Activated CD8-positive, alpha-beta memory T cell treated with anti-CD3 and anti-CD28 coated beads for 36 hours (primary cell): ENCODE measurements around the gene DYNC2LI1. TPM values are rescaled to one million over a fixed set of nuclear protein-coding genes. Genes with fewer than 3 reads are reported as not detected.

Experiments used
- CTCF ChIA-PET: fragments of 350-600 bp; sonication (Branson Sonifier 250); formaldehyde crosslinking; loops from one replicate; lab custom pipeline; 2021; ENCODE audit warnings: antibody characterized with exemption; lab: Charles Lee
- POLR2A ChIA-PET: fragments of 350-600 bp; sonication (Branson Sonifier 250); formaldehyde crosslinking; loops from one replicate; lab custom pipeline; 2021; ENCODE audit warnings: antibody characterized with exemption; lab: Charles Lee
- total RNA-seq, 2 experiments: library from RNA; stranded (reverse); gene quantifications; one replicate each; pipeline ENCODE4 v1.2.3, GENCODE V29; 2021

The DYNC2LI1 gene
- total RNA-seq, 2 experiments from 2014 or later: 11.8 to 13.1 TPM

- ChIA-PET CTCF (no interaction called here), POLR2A (no interaction called here)
Measured at GRCh38 chr2:43803113-43803512, 29.3 kb downstream of the DYNC2LI1 start.

GRCh38 chr2:43806719-43807031, 32.8 kb downstream of the DYNC2LI1 start:
- CTCF ChIA-PET: no interaction called here
- POLR2A ChIA-PET: no interaction called here

- CTCF ChIA-PET: no interaction called here
- POLR2A ChIA-PET: no interaction called here
Measured at GRCh38 chr2:43810452-43810851, 36.6 kb downstream of the DYNC2LI1 start.

DNA sequence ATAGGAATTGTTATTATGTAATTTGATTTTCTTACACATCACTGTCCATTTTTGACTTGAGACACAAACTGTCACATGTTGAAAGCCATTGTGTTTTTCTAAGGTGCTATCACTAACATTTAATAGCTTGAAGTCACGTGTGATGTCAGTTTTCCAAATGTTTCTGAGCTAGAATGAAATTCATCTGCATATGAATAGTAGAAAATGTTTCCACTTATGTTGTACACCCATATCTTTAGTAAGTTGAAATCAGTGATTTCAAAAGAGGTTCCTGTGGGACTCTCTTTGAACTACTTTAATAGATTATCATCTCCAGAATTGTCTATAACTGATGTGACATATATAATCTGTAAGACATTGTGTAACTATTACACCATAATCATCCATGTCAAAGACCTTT, 37.0 kb downstream of the DYNC2LI1 start:
- POLR2A ChIA-PET: no interaction called here
- CTCF ChIA-PET: no interaction called here

- POLR2A ChIA-PET: no interaction called here
- CTCF ChIA-PET: no interaction called here
Measured at GRCh38 chr2:43812006-43812405, 38.2 kb downstream of the DYNC2LI1 start.

DNA sequence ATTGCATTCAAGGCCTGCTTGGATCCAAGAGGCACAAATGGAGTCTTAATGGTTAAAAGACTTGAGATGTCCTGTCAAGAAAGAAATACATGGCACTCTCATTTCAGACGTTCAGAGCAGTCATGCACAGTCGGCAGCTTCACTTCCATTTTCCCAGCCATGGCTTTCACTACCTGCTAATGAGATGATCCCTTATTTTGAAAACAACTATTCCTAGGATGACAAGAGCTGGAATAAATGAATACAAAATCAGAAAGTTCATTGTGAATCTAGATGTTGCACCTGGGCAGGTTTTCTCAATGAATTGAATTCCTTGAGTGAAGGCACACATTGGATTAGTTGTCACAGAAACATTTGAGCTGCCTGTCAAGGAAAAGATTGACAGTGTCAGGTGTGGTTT, 39.1 kb downstream of the DYNC2LI1 start:
- POLR2A ChIA-PET: no interaction called here
- CTCF ChIA-PET: no interaction called here

DNA sequence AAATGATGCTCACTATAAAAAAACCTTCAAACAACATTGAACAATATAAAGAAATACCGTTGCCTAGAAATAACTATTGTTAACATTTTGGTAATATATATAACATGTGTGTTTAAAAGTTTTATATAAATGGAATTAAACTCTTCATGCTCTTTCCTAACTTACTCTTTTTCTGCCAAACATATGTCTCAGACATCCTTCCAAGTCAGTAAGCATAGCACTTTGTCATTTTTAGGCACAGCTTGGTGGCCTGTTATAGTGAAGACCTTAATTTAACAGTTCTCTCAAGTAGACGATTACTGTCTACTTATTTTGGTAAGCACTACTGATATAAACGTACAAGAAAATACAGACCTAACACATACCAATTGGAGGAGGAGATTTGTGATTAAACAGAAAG, 40.9 kb downstream of the DYNC2LI1 start:
- ChIA-PET POLR2A (no interaction called here), CTCF (no interaction called here)

GRCh38 chr2:43818761-43819160, 44.9 kb downstream of the DYNC2LI1 start:
- POLR2A ChIA-PET: no interaction called here
- CTCF ChIA-PET: no interaction called here

GRCh38 chr2:43819491-43820163, 45.8 kb downstream of the DYNC2LI1 start:
- CTCF ChIA-PET: no interaction called here
- POLR2A ChIA-PET: no interaction called here

GRCh38 chr2:43822839-43823238, 49.0 kb downstream of the DYNC2LI1 start:
- CTCF ChIA-PET: no interaction called here
- POLR2A ChIA-PET: no interaction called here

DNA sequence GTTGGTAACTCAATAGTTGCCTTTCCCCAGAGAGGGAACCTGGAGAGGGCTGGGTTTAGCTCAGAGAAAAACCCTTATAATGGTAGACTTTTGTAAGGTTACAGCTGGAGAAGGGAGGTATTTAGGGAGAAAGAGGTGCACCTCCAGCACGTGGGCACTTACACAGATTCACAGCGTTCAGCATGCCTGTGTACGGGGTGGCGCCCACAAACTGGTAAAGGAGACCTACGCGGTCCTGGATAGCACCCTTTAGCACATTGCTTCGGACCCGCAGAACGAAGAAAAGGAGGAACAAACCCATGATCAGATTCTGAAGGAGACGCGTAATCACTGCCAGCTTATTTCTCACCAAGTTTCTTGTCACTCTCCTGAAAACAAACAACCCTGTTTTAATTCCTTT, 49.9 kb downstream of the DYNC2LI1 start:
- CTCF ChIA-PET: no interaction called here
- POLR2A ChIA-PET: no interaction called here

DNA sequence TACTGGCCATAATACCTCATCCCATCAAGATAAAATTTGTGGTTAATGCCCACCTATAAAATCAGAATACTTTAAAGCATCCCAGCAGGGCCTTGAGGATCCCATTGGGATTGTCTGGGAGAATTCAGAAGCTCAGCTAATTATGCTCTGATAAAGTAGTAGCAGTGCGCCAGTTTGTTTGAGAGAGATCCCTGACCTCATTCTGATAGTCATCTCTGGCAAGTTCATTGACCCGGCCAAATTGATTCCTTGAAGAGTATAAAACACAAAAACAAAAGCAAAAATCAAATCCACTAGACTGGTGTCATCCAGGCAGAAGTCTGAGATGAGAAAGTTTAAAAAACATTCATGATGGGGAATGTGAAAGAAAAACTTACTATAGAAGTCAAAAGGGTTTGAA, 50.7 kb downstream of the DYNC2LI1 start:
- CTCF ChIA-PET: no interaction called here
- POLR2A ChIA-PET: no interaction called here

- CTCF ChIA-PET: interaction anchor here (0.6 kb wide), 1 partner anchor 585 kb away, joined by 4 read pairs; no protein-coding TSS in a partner anchor
- POLR2A ChIA-PET: no interaction called here
Measured at GRCh38 chr2:43824951-43825493, 51.2 kb downstream of the DYNC2LI1 start.

DNA sequence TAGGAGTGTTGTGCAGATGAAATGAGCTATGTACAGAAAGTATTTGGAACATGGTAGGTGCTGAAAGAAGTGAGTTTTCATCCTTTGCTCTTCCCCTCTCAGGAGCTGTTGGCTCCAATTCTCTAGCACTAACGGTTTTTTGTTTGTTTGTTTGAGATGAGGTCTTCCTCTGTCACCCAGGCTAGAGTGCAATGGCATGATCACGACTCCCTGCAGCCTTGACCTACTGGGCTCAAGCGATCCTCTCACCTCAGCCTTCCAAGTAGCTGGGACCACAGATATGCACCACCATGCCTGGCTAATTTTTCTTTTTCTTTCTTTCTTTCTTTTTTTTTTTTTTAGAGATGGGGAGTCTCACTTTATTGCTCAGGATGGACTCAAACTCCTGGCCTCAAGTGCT, 52.0 kb downstream of the DYNC2LI1 start:
- POLR2A ChIA-PET: no interaction called here
- CTCF ChIA-PET: interaction anchor here (0.5 kb wide), 1 partner anchor 199 kb away, joined by 4 read pairs; no protein-coding TSS in a partner anchor

DNA sequence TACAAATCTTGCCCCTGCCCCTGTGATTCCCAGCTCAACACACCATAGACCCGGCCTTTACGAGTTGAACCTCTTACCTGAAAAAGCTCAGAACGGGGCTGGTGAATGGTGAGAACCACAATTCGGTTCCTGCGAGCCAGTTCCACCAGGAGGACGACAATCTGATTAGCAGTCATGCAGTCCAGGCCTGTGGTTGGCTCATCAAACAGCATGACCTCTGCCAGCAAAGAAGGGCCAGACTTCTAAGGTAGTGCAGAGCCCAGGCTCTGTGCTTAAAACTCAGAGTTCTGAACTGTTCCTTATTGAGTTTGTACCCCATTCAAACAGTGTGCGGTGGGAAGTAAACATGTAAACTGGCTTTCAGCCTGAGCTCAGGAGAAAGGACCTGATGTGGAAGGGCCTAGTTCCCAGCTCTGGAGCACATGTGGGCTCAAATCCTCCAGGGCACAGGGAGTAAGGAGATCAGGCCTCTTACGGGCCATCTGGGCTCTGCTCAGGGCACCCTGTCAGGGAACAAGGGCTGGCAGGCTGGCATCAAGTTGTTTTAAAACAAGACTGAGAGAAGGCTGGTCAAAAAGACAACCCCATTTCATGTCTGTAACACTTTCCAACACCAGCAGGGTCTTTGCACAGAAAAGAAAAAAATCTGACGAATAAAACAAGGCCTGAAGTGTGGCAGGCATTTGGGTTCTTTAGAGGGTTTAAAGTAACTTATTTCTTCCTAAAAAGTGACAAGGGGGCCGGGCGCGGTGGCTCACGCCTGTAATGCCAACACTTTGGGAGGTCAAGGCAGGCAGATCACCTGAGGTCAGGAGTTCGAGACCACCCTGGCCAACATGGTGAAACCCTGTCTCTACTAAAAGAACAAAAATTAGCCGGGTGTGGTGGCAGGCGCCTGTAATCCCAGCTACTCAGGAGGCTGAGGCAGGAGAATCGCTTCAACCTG, 52.7 kb downstream of the DYNC2LI1 start:
- ChIA-PET POLR2A (no interaction called here), CTCF (interaction anchor here (0.5 kb wide), 1 partner anchor 200 kb away, joined by 4 read pairs; no protein-coding TSS in a partner anchor)

DNA sequence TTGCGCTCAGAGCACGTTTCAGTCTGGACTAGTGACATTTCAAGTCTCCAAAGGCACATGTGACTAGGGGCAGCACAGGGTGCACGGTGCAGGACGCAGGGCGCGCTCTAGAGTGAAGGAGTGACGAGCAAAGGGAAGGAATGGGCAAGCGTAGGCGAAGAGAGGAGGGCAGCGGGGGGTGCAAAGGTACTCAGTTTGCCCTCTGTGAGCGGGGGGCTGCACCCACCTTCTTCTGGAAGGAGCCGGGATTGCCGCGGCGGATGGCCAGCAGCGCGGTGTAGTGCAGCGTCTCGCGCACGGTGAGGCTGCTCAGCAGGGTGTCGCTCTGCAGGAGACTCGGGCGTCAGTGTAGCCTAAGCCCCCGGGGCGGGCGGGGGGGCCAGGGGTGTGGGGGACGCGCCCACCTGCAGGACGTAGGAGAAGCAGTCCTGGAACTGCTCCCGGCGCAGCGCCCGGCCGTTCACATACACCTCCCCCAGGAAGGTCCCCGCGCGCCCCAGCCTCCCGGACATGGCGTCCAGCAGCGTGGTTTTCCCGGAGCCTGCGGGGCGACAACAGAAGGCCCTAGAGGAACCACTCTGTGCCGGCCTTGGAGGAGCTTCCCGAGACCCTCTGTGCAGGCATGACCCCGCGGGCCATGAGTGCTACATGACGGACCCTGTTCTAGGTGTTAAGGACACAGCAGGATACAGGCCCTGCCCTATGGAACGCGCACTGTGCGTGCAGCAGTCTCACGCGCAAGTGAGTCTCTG, 57.9 kb downstream of the DYNC2LI1 start:
- POLR2A ChIA-PET: no interaction called here
- CTCF ChIA-PET: no interaction called here

- ChIA-PET CTCF (no interaction called here), POLR2A (no interaction called here)
Measured at GRCh38 chr2:43832457-43832856, 58.6 kb downstream of the DYNC2LI1 start.

DNA sequence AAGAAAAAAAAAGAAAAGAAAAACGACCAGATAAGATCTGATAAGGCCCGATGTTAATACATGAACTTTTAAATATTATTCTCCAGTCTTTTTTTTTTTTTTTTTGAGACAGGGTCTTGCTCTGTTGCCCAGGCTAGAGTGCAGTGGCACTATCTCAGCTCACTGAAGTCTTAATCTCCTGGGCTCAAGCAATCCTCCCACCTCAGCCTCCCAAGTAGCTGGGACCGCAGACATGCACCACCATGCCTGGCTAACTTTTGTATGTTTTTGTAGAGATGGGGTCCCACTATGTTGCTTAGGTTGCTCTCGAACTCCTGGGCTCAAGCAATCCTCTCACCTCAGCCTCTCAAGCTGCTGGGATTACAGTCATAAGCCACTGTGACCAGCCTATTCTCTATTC, 63.2 kb downstream of the DYNC2LI1 start:
- CTCF ChIA-PET: no interaction called here
- POLR2A ChIA-PET: no interaction called here

GRCh38 chr2:43837831-43838559, 64.2 kb downstream of the DYNC2LI1 start:
- CTCF ChIA-PET: no interaction called here
- POLR2A ChIA-PET: no interaction called here
